Measurements from ENCODE around the gene NENF.

DNA sequence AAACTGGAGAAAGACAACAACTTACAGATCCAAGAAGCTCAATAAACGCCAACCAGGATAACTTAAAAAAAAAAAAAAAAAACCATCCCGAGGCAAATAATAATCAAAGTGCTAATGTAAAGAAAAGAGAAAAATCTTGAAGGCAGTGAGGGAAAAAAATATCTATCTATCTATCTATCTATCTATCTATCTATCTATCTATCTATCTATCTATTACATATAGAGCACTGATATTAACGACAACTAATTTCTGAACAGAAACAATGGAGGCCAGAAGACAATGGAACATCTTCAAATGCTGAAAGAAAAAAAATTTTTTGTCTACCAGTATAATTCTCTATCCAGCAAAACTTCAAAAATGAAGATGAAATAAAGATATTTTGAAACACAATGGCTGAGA lies 36.1 kb upstream of the NENF start:
- TF ChIP-seq, protein P1, sequence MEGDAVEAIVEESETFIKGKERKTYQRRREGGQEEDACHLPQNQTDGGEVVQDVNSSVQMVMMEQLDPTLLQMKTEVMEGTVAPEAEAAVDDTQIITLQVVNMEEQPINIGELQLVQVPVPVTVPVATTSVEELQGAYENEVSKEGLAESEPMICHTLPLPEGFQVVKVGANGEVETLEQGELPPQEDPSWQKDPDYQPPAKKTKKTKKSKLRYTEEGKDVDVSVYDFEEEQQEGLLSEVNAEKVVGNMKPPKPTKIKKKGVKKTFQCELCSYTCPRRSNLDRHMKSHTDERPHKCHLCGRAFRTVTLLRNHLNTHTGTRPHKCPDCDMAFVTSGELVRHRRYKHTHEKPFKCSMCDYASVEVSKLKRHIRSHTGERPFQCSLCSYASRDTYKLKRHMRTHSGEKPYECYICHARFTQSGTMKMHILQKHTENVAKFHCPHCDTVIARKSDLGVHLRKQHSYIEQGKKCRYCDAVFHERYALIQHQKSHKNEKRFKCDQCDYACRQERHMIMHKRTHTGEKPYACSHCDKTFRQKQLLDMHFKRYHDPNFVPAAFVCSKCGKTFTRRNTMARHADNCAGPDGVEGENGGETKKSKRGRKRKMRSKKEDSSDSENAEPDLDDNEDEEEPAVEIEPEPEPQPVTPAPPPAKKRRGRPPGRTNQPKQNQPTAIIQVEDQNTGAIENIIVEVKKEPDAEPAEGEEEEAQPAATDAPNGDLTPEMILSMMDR (IDR thresholded peaks at IDR 0.05; ENCODE audit: low read length) = no peak
- TF ChIP-seq EZH2 (IDR thresholded peaks at IDR 0.05; ENCODE audit: borderline replicate concordance, low read length) = no peak
